H4 (cell line): ENCODE data around the gene DTWD2. TPM values are rescaled to one million over a fixed set of nuclear protein-coding genes. Genes with fewer than 3 reads are reported as not detected.
"Not testable (repeated sequence)": the region's sequence is repeated elsewhere in the genome, so short reads cannot be mapped to it uniquely, and the experiment has no call there.

ENCODE experiments used
- DNase-seq: peaks from one replicate; pipeline ENCODE4 v3.0.0-alpha.2; 2015; ENCODE audit warnings: low spot score
- total RNA-seq: library from RNA; depleted of rRNA; stranded (reverse); fragments of >200 nt; shearing (Covaris generic); gene quantifications from 2 replicates; pipeline ENCODE4 v1.2.3, GENCODE V29; 2014

The DTWD2 gene
- total RNA-seq, 1 experiment from 2014 or later: 8.7 TPM

GRCh38 chr5:118998861-118999260, 10.5 kb upstream of the DTWD2 start:
- not testable (repeated sequence) for DNase-seq

GRCh38 chr5:118996098-118996497, 7.8 kb upstream of the DTWD2 start:
- DNase-seq: no peak

- DNase-seq: no peak
Measured at GRCh38 chr5:118994595-118994994, 6.2 kb upstream of the DTWD2 start.

GRCh38 chr5:118993118-118993517, 4.8 kb upstream of the DTWD2 start:
- DNase-seq: not testable (repeated sequence)

GRCh38 chr5:118992055-118992454, 3.7 kb upstream of the DTWD2 start:
- not testable (repeated sequence) for DNase-seq

GRCh38 chr5:118990582-118990981, 2.2 kb upstream of the DTWD2 start:
- no peak for DNase-seq

GRCh38 chr5:118989816-118990215, 1.5 kb upstream of the DTWD2 start:
- DNase-seq: no peak

- DNase-seq: no peak
Measured at GRCh38 chr5:118988866-118989180, 476 bp upstream of the DTWD2 start.

- peak; percentile 20 for DNase-seq
Measured at GRCh38 chr5:118984602-118985001, 3.7 kb downstream of the DTWD2 start.

- no peak for DNase-seq
Measured at GRCh38 chr5:118981783-118982182, 6.6 kb downstream of the DTWD2 start.

- DNase-seq: no peak
Measured at GRCh38 chr5:118980438-118980837, 7.9 kb downstream of the DTWD2 start.

GRCh38 chr5:118980017-118980416, 8.3 kb downstream of the DTWD2 start:
- no peak for DNase-seq

GRCh38 chr5:118973779-118974445, 14.4 kb downstream of the DTWD2 start:
- DNase-seq: not testable (repeated sequence)

GRCh38 chr5:118968925-118969375, 19.4 kb downstream of the DTWD2 start:
- DNase-seq: no peak

- no peak for DNase-seq
Measured at GRCh38 chr5:118968406-118968911, 19.9 kb downstream of the DTWD2 start.

- DNase-seq: no peak
Measured at GRCh38 chr5:118967059-118967508, 21.3 kb downstream of the DTWD2 start.

- DNase-seq: no peak
Measured at GRCh38 chr5:118965890-118966289, 22.5 kb downstream of the DTWD2 start.

- DNase-seq: not testable (repeated sequence)
Measured at GRCh38 chr5:118964970-118965369, 23.4 kb downstream of the DTWD2 start.

- not testable (repeated sequence) for DNase-seq
Measured at GRCh38 chr5:118964388-118964787, 24.0 kb downstream of the DTWD2 start.

- DNase-seq: no peak
Measured at GRCh38 chr5:118963169-118963568, 25.2 kb downstream of the DTWD2 start.

GRCh38 chr5:118960557-118960956, 27.8 kb downstream of the DTWD2 start:
- no peak for DNase-seq

GRCh38 chr5:118956727-118957126, 31.6 kb downstream of the DTWD2 start:
- peak; percentile 32 for DNase-seq

GRCh38 chr5:118953652-118954005, 34.7 kb downstream of the DTWD2 start:
- no peak for DNase-seq
